ENCODE data around the gene TXNDC8.

DNA sequence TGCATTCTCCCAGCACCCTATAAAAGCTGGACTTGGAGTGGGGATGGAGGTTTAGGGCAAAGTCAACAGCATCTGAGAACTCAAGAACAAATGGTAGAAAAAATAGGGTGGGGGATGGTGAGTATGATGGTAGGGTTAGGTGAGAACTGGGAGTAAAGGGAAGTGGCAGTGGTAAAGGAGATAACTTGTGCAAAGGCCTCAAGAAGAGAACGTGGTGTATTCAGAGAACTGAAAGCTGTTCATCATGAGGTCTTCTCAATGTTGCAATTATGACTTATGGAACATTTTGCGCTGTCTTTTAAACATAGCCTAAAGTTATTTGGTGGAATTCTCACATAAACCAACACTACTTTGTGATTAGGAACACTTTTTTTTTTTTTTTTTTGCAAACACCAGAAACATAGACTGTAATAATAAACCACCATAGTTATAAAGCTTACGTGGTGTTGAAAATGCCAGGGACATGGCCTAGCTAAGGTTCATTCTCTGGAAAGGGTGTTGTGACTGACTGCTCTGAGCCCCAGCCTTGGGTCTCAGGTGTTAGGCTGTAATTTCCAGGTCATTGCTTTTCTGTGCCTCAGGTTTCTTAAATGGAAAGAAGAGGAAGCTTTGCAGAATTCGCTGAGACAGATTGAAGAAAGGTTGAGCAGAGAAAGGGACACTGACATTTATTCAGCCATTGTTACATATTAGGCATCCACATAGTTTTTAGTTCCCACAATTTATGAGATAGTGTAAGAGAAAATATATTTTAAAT lies 19.2 kb upstream of the TXNDC8 start:
- TF ChIP-seq GATA2 (IDR thresholded peaks at IDR 0.05; ENCODE audit: low read depth, low read length) (no peak), GATA3 (IDR thresholded peaks at IDR 0.05; ENCODE audit: low read depth, low read length) (no peak)

Data from SH-SY5Y (cell line).